CD14-positive monocyte (primary cell): Measurements from ENCODE around the gene PCCA. TPM values are rescaled to one million over a fixed set of nuclear protein-coding genes. Genes with fewer than 3 reads are reported as not detected.

Source experiments
- DNase-seq, 3 donors: peaks; one replicate each; pipeline ENCODE4 v3.0.0-alpha.2; 2011 to 2022
- H2AFZ ChIP-seq: 2 replicates; pipeline ENCODE4 v1.6.0; 2012; ENCODE audit warnings: mild to moderate bottlenecking, low read depth, low read length, inconsistent platforms; ENCODE audit not compliant: insufficient read depth, poor library complexity, severe bottlenecking
- H3K27ac ChIP-seq, 2 donors: 1 replicate in 1 of 2; 2 replicates in 1 of 2; pipeline ENCODE4 v1.5.1; 2012 to 2013; ENCODE audit warnings: low read length in 2 of 2, control low read depth in 1 of 2, inconsistent platforms in 1 of 2, low read depth in 1 of 2, mild to moderate bottlenecking in 1 of 2
- H3K27me3 ChIP-seq, 2 donors: one replicate each; pipeline versions ENCODE4 v1.6.0 to v1.6.1; 2011 to 2013; ENCODE audit warnings: low read length in 2 of 2; ENCODE audit not compliant: control insufficient read depth in 2 of 2, insufficient read depth in 2 of 2
- H3K36me3 ChIP-seq, 2 donors: replicated peaks in 1 of 2; 1 replicate in 1 of 2; 2 replicates in 1 of 2; pipeline versions ENCODE4 v1.5.1 to v1.6.1; 2012 to 2013; ENCODE audit warnings: low read length in 2 of 2, control low read depth in 1 of 2, inconsistent platforms in 1 of 2, mild to moderate bottlenecking in 1 of 2; ENCODE audit not compliant: insufficient read depth in 2 of 2, control insufficient read depth in 1 of 2
- H3K4me1 ChIP-seq, 2 donors: 1 replicate in 1 of 2; 2 replicates in 1 of 2; pipeline versions ENCODE4 v1.5.1 to v1.6.1; 2012 to 2013; ENCODE audit warnings: low read length in 2 of 2, control low read depth in 1 of 2, inconsistent platforms in 1 of 2, mild to moderate bottlenecking in 1 of 2, moderate library complexity in 1 of 2; ENCODE audit not compliant: insufficient read depth in 2 of 2, control insufficient read depth in 1 of 2
- H3K4me2 ChIP-seq: replicated peaks from 2 replicates; pipeline ENCODE3; 2012; ENCODE audit warnings: low read length, moderate library complexity, mild to moderate bottlenecking; ENCODE audit not compliant: poor library complexity, severe bottlenecking; ENCODE audit errors: extremely low read depth
- H3K4me3 ChIP-seq, 3 experiments: fragments of 200-600 bp in 1 of 3; sonication (generic) in 1 of 3; replicated peaks in 1 of 3; 1 replicate in 2 of 3; 2 replicates in 1 of 3; pipeline ENCODE4 v1.5.1; 2011 to 2013; ENCODE audit warnings: low read length in 3 of 3, mild to moderate bottlenecking in 3 of 3, control low read depth in 2 of 3, low read depth in 2 of 3, inconsistent platforms in 1 of 3, moderate library complexity in 1 of 3
- H3K79me2 ChIP-seq: 2 replicates; pipeline ENCODE4 v1.6.0; 2012; ENCODE audit warnings: mild to moderate bottlenecking, control low read depth, inconsistent platforms, low read length, moderate library complexity; ENCODE audit not compliant: insufficient read depth
- H3K9ac ChIP-seq: 2 replicates; pipeline ENCODE4 v1.6.0; 2017; ENCODE audit warnings: low read length, mild to moderate bottlenecking; ENCODE audit not compliant: insufficient read depth, poor library complexity, severe bottlenecking
- H3K9me3 ChIP-seq, 2 donors: replicated peaks in 1 of 2; 1 replicate in 1 of 2; 2 replicates in 1 of 2; pipeline versions ENCODE4 v1.5.1 to v1.6.1; 2012 to 2013; ENCODE audit warnings: low read length in 2 of 2, control low read depth in 1 of 2; ENCODE audit not compliant: control insufficient read depth in 1 of 2, insufficient read depth in 1 of 2
- H4K20me1 ChIP-seq: 2 replicates; pipeline ENCODE4 v1.6.0; 2012; ENCODE audit warnings: mild to moderate bottlenecking, low read length, control low read depth, moderate library complexity; ENCODE audit not compliant: insufficient read depth
- H3K27ac Mint-ChIP-seq, 7 donors: one replicate each; pipeline ENCODE4 v1.8.0; 2020; ENCODE audit warnings: mild to moderate bottlenecking in 7 of 7, mixed read lengths in 7 of 7, moderate library complexity in 6 of 7, inconsistent platforms in 2 of 7
- H3K27me3 Mint-ChIP-seq, 3 donors: one replicate each; pipeline ENCODE4 v1.8.0; 2021 to 2022; ENCODE audit warnings: low read depth in 3 of 3, mild to moderate bottlenecking in 3 of 3, mixed read lengths in 3 of 3, moderate library complexity in 3 of 3, inconsistent platforms in 1 of 3
- H3K36me3 Mint-ChIP-seq, 2 donors: one replicate each; pipeline ENCODE4 v1.8.0; 2020; ENCODE audit warnings: mixed read lengths in 2 of 2, inconsistent platforms in 1 of 2, mild to moderate bottlenecking in 1 of 2
- H3K4me1 Mint-ChIP-seq: one replicate; pipeline ENCODE4 v1.8.0; 2020; ENCODE audit warnings: mild to moderate bottlenecking, mixed read lengths
- H3K4me3 Mint-ChIP-seq, 2 donors: one replicate each; pipeline ENCODE4 v1.8.0; 2020; ENCODE audit warnings: mild to moderate bottlenecking in 2 of 2, mixed read lengths in 2 of 2, moderate library complexity in 1 of 2
- H3K9me3 Mint-ChIP-seq, 7 donors: one replicate each; pipeline ENCODE4 v1.8.0; 2020 to 2022; ENCODE audit warnings: mixed read lengths in 7 of 7, mild to moderate bottlenecking in 6 of 7, moderate library complexity in 6 of 7, inconsistent platforms in 2 of 7
- CTCF ChIP-seq: fragments of 200-600 bp; IDR thresholded peaks from one replicate; pipeline ENCODE4 v1.8.0; 2022; ENCODE audit warnings: antibody characterized with exemption, mild to moderate bottlenecking
- WGBS: methylation state at CpG from one replicate; pipeline ENCODE4 v1.1.5; 2013; ENCODE audit warnings: missing lambda C conversion rate; ENCODE audit not compliant: insufficient coverage; 5-methylcytosine and 5-hydroxymethylcytosine counted together
- intact Hi-C, 2 donors: fragments of 100-400 bp; cut with micrococcal nuclease; formaldehyde crosslinking; loops; one replicate each; pipeline versions ENCODE4 v1.15.0 to v1.15.1; 2023
- polyA plus RNA-seq, 3 donors: library from polyadenylated mRNA; depleted of rRNA in 1 of 3; unstranded in 2 of 3; stranded (reverse) in 1 of 3; fragments of 300-500 nt in 2 of 3; fragments of >200 nt in 1 of 3; fragmentation: Illumina TruSeq in 2 of 3; gene quantifications; 1 replicate in 2 of 3; 2 replicates in 1 of 3; pipeline ENCODE4 v1.2.3, GENCODE V29; 2012 to 2021

PCCA gene
- polyA plus RNA-seq, 3 donors, result 4.4 to 13.5 (median 11.9) TPM

DNA sequence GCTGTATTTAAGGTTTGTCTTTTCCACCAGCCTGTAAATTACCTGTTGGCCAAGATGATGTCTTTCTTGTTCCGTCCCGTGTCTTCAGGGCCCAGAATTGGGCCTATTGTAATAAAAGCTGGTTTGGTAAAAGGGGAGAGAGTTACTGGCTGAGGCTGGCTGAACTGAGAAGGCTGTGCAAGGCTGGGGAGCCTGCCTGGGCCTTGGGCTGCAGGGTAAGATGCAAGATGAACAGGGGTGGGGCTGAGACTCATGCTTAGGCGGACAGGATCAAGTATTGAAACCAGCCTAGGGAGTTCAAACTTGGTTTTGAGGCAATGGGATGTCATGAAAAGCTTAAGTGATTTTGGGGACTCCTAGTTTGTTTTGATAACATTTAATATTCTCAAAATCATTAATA lies 142.3 kb downstream of the PCCA start:
- Mint-ChIP-seq H3K9me3 (no peaks in the 10 kb centered on the region), H3K27me3 (peaks cover 0 to 1% (median 0%) of the 10 kb centered on the region in 3 donors), H3K4me1 (peaks cover 25% of the 10 kb centered on the region), H3K4me3 (no peak overlapping the region), H3K36me3 (no peaks in the 10 kb centered on the region), H3K27ac (no peak overlapping the region)
- H3K4me2 ChIP-seq, result no peak overlapping the region
- no peaks in the 10 kb centered on the region for H3K79me2 ChIP-seq
- no peaks in the 10 kb centered on the region for H3K36me3 ChIP-seq
- H2AFZ ChIP-seq, result no peak overlapping the region
- DNase-seq, result no peak
- H3K9ac ChIP-seq, result no peak overlapping the region
- intact Hi-C loops, result no loop called here
- H4K20me1 ChIP-seq, result no peaks in the 10 kb centered on the region
- no peaks in the 10 kb centered on the region for H3K9me3 ChIP-seq
- peaks cover 17 to 25% of the 10 kb centered on the region in 2 donors for H3K4me1 ChIP-seq
- no peak overlapping the region for H3K4me3 ChIP-seq
- H3K27me3 ChIP-seq, result no peaks in the 10 kb centered on the region
- TF ChIP-seq CTCF, result no peak
- H3K27ac ChIP-seq, result no peak overlapping the region
- WGBS, result 100% methylated on average over 1 of the region's 3 CpGs

GRCh38 chr13:100234006-100234405 lies 145.1 kb downstream of the PCCA start:
- H3K9ac ChIP-seq, result no peak overlapping the region
- intact Hi-C loops, result no loop called here
- H3K4me3 ChIP-seq, result no peak overlapping the region
- peaks cover 0 to 2% (median 0%) of the 10 kb centered on the region in 7 donors for H3K9me3 Mint-ChIP-seq
- H3K4me1 ChIP-seq, result peaks cover 17 to 25% of the 10 kb centered on the region in 2 donors
- no peak overlapping the region for H3K27ac Mint-ChIP-seq
- no peaks in the 10 kb centered on the region for H4K20me1 ChIP-seq
- no peak overlapping the region for H2AFZ ChIP-seq
- H3K36me3 ChIP-seq, result no peaks in the 10 kb centered on the region
- H3K36me3 Mint-ChIP-seq, result no peaks in the 10 kb centered on the region
- H3K27me3 Mint-ChIP-seq, result no peaks in the 10 kb centered on the region
- peak; percentile 18 to 40 (median 20) for DNase-seq
- H3K4me3 Mint-ChIP-seq, result peak overlapping the region in 1 of 2 donors; percentile 31
- WGBS, result no CpG with 5 or more reads among the region's 4 CpGs
- H3K9me3 ChIP-seq, result no peaks in the 10 kb centered on the region
- no peaks in the 10 kb centered on the region for H3K79me2 ChIP-seq
- H3K27me3 ChIP-seq, result no peaks in the 10 kb centered on the region
- H3K4me2 ChIP-seq, result no peak overlapping the region
- H3K27ac ChIP-seq, result no peak overlapping the region
- H3K4me1 Mint-ChIP-seq, result peaks cover 25% of the 10 kb centered on the region
- no peak for TF ChIP-seq CTCF
